ENCODE data around the gene CDKN3.

The CDKN3 gene, protein sequence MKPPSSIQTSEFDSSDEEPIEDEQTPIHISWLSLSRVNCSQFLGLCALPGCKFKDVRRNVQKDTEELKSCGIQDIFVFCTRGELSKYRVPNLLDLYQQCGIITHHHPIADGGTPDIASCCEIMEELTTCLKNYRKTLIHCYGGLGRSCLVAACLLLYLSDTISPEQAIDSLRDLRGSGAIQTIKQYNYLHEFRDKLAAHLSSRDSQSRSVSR

DNA sequence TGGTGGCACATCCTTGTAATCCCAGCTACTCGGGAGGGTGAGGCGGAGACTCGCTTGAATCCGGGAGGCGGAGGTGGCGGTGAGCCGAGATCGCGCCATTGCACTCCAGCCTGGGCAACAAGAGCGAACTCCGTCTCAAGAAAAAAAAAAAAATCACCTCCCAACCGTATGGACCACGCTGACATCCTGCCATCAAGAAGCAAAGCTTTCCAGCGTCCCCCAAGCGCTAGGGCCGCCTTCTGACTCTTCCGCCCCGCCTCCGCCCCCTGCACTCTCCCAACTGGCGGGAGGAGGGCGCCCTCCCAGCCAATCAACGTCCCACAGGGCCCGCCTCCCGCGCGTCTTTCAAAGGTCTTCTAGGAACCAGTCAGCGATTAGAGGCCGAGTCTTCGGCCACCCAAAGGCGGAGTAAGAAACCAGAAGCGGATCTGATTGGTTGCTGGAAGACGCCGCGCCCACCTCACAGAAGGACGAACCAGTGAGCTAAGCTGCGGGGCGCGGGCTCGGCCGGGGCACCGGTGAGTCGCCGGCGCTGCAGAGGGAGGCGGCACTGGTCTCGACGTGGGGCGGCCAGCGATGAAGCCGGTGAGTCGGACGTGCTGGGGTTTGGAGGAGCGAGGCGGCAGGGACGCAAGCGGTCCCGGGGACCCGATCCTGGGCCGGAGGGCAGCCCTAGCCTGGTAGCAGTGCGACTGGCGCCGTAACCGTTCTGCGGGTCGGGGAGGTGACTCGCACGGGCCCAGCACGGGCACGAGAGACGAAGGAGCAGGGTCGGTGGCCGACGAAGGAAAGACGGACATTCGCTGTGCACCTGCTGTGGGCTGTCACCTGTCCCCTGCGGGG, at the start of gene CDKN3:
TSS of gene CDKN3 (plus strand) at position 515 of the 843 bp plus-strand sequence. CDS start at position 577, 62 bp downstream.
- DNase-seq (ENCODE audit: low read depth in 2 of 2), result peak; percentile 93 to 95

- no peak for DNase-seq (ENCODE audit: low read depth in 2 of 2)
These were observed 49.8 kb upstream of the CDKN3 start for GRCh38 chr14:54347044-54347443.

DNA sequence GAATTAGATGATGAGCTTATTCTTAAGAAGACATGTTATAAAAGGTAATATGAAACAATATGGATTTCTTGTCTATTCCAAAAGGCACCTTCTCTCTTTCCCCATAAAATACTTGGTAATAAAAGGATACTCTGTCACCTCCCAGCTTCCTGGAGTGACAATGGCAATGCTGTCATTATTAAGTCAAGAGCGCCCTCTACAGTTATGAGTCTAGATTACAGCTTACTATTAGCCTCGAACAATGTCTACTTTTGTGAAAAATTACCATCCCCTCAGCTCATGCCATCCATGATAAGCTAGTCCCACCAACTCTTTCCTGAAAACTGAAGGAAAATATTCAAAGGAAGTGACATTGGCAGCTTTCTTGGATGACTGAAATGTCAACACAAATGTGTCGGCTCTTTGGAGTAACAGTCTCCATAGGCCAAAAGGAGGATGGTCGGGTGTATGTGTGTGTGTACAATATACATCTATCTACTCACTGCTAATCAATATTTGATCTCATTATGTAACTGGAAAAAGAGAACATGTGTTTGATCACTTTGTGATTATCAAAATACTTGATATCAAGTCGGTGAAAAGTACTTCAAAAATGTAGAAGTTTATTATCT, 48.7 kb upstream of the CDKN3 start:
- no peak for DNase-seq (ENCODE audit: low read depth in 2 of 2)

DNA sequence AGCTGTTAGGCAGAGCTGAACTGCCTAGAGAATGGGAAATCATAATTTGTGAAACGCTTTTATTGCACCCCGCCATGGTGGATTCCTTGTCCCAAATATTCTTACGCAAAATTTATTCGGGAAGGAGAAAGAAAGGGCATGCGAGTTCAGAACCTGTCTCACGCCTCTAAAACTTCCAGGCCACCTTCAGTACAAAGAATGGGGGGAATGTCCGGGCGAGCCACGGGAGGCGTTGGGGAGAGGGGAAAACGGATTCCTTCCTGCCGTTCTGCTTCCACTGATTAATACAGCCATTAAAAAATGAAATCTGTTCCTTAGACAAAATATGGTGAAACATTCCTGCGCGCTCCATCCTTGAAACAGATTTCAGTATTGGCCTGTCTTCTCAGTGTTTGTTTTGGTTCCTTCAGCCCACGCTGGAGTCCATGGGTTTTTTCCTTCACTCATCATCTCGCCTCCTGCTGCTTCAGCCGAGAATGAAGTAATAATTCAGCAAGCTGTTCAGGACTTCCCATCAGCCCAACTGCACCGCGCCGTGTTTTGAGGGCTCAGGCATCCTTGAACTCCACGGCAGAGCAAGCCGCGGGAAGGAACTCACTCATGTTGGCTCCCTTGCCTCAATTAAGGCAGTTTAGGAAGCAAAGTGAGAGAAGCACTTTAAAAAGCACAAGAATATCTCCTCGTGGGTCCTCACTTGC, 47.7 kb upstream of the CDKN3 start:
- DNase-seq (ENCODE audit: low read depth in 2 of 2), result no peak

DNA sequence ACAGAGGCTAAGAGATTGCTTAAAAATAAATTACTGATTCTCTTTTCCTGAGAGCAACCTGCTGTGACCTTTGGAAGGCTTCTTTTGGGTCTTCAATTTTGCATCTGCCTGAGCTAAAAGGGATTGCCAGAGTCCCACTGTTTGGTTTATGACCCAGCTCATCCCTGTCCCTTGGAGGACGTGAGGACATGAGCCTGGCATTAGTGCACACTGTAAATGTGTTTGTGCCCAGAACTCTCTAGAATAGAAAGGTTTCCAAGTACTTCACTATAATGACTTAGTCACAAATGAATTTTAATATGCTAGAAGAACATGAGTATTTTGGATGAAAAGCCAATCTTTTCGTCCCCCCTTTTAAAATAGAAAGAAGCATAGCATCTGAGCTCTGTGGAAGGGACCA, 47.1 kb upstream of the CDKN3 start:
- DNase-seq (ENCODE audit: low read depth in 2 of 2), result no peak

- no peak for DNase-seq (ENCODE audit: low read depth in 2 of 2)
These were observed 46.6 kb upstream of the CDKN3 start for GRCh38 chr14:54350203-54350602.

DNA sequence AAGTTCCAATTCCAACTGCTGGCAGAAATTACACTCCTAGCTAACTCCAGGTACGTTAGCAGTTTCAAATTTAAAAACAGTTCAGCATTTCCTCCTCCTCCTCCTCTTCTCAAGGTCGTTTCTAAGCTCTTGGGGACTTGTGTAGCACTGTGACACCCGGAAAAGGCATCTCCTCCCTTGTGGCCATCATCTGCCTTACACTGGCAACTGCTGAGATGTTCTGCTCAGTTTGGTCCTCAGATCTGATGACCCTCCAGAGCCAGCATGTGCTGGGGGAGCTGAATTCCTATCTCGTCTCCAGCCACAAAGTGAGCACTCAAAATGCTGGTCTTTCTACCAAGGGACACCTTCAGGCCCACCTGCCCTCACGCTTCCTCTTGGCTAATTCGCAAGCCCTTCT, 43.5 kb upstream of the CDKN3 start:
- no peak for DNase-seq (ENCODE audit: low read depth in 2 of 2)

- DNase-seq (ENCODE audit: low read depth in 2 of 2), result no peak
These were observed 43.1 kb upstream of the CDKN3 start for GRCh38 chr14:54353694-54354093.

DNA sequence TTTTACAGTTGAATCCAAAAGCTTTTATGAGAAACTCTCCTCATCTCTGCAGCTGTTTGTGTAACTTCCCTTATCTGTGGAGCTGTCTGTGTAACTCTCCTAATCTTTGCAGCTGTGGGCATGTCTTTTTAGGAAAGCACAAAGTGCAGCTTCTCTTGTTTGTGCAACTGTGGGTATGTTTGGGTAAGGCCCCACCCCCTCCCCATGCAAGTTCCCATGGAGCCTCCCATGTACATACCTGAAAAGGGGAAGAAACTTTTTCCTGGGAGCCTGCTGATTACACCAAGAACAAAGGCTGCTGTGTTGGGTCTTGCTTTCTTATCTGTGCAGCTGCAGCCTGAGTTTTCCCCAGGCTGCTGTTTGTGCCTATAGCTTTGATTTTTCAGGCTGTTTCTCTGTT, 42.7 kb upstream of the CDKN3 start:
- no peak for DNase-seq (ENCODE audit: low read depth in 2 of 2)

GRCh38 chr14:54354968-54355641, 41.7 kb upstream of the CDKN3 start:
- DNase-seq (ENCODE audit: low read depth in 2 of 2), result no peak

DNA sequence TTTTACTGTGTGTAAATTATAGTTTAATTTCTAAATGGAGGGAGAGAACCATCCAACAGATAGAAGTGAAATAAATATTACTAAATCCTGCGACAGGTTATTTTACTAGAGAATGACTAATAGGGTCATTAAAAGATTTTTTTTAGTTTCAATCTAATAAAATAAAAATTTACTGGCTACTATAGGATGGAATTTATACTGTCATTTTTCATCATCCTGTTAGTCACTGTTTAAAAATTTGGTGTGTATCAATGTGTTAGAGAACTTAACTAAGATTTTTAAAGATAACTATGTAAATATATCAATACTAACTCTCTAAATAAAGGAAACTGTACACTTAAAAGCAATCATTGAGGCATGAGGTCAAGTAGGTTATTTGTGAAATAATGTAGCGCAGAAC, 41.1 kb upstream of the CDKN3 start:
- DNase-seq (ENCODE audit: low read depth in 2 of 2), result no peak

- DNase-seq (ENCODE audit: low read depth in 2 of 2), result no peak
These were observed 40.6 kb upstream of the CDKN3 start for GRCh38 chr14:54356172-54356571.

GRCh38 chr14:54360667-54361066, 36.1 kb upstream of the CDKN3 start:
- no peak for DNase-seq (ENCODE audit: low read depth in 2 of 2)

- no peak for DNase-seq (ENCODE audit: low read depth in 2 of 2)
These were observed 34.7 kb upstream of the CDKN3 start for GRCh38 chr14:54362089-54362504.

DNA sequence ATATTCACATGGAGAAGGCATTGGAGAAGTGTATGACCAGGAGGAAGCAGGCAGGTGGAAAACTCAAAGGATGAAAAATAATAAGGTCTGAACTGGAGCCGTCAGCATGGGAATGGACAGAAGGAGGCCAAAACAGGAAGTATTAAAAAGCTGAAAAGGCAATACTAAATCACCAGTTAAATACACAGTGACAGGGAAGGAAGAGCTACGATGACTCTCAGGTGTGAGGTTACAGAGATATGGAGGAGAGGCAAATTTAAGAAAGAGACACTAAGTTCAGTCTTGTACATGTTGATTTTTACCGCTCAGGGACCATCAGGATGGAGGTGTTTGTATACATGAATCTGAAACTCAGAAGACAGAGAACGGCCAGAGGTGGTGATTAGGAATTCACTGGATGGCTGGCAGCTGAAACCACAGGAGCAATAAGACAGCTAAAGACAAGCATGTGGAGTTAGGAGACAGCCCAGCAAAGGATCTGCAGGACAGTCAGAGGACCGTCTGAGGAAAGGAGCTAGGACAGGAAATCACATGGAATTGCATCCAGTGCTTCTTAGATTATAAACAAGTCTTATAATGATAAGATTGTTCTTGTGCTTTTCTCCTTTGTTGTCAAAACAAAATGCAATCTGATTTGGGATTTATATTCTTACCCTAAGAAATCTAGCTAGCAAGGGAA, 33.9 kb upstream of the CDKN3 start:
- no peak for DNase-seq (ENCODE audit: low read depth in 2 of 2)

DNA sequence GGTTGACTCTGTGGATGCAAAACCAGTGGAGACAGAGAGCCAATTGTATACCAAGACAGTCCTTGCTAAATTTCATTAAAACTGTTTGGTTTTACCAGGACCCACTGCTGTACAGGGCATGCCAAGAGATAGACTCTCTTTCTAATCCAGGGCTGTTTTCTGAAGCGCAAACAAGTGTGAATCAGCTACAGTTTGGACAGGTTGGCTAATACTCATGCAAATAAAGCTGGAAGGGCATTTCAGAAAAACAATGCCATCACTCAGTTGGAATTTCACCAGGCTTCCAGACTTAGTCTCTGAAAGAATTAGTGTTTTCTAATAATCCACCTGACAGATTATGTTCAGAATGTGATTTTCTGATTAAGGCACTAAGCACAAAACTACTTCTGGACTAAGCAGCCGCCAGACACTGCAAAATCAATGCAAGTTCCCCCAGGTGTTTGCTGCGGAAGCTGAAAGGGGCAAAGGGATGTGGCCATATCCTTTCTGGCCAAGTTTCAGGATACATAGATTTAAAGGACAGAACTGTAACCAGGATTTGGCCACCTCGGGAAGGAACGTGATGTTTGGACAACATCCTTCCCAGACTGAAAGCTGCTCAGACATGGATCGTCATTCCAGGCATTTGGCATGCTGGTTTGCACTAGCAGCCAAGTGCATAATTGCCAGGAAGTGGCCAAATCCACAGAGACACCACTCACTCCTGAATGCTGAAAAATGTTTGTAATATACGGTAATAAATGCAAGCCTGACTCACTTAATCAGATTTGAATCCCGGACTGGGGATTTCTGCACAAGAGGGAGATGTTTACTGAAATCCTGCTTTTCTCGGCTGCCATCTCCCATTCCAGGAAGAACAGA, 32.0 kb upstream of the CDKN3 start:
- no peak for DNase-seq (ENCODE audit: low read depth in 2 of 2)

- no peak for DNase-seq (ENCODE audit: low read depth in 2 of 2)
These were observed 29.8 kb upstream of the CDKN3 start for GRCh38 chr14:54366736-54367735.

DNA sequence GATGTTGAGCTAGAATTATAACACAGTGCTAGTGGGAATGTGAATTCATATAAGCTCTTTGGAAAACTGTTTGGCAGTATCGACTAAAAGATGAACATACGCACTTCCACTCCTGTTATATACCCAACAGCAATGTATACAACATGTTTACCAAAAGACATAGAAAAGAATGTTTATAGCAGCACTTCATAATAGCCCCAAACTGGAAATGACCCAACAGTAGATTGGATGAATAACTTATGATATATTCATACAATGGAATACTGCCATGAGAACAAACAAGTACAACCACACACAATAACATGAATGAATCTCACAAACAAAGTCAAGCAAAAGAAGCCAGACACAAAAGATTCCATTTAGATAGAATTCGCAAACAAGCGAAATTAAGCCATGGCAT, 28.5 kb upstream of the CDKN3 start:
- DNase-seq (ENCODE audit: low read depth in 2 of 2), result no peak

- DNase-seq (ENCODE audit: low read depth in 2 of 2), result no peak
These were observed 27.5 kb upstream of the CDKN3 start for GRCh38 chr14:54369343-54369742.

All from activated CD8-positive, alpha-beta memory T cell treated with anti-CD3 and anti-CD28 coated beads for 4 hours (primary cell).